Ascending aorta (tissue), 2 donors: ENCODE measurements around the gene MAPK11. TPM values are rescaled to one million over a fixed set of nuclear protein-coding genes. Genes with fewer than 3 reads are reported as not detected.

Source experiments
- DNase-seq, 2 donors: peaks; one replicate each; pipeline ENCODE4 v3.0.0-alpha.2; 2019; ENCODE audit warnings: low spot score in 2 of 2
- H3K27ac ChIP-seq, 2 donors: fragments of 200-600 bp; sonication (generic); one replicate each; pipeline ENCODE4 v1.5.1; 2016 to 2017; ENCODE audit warnings: mild to moderate bottlenecking in 1 of 2
- H3K27me3 ChIP-seq: fragments of 200-600 bp; sonication (generic); one replicate; pipeline ENCODE4 v1.5.1; 2017
- H3K36me3 ChIP-seq, 2 donors: fragments of 200-600 bp; sonication (generic); one replicate each; pipeline ENCODE4 v1.5.1; 2016
- H3K4me1 ChIP-seq, 2 donors: fragments of 200-600 bp; sonication (generic); one replicate each; pipeline ENCODE4 v1.5.1; 2016 to 2017; ENCODE audit warnings: mild to moderate bottlenecking in 1 of 2
- H3K4me3 ChIP-seq, 2 donors: fragments of 200-600 bp; sonication (generic); one replicate each; pipeline ENCODE4 v1.5.1; 2016 to 2017; ENCODE audit warnings: mild to moderate bottlenecking in 1 of 2
- H3K9me3 ChIP-seq, 2 donors: fragments of 200-600 bp; sonication (generic); one replicate each; pipeline ENCODE4 v1.5.1; 2016
- intact Hi-C: fragments of 100-400 bp; cut with DNase I; formaldehyde crosslinking; loops from one replicate; pipeline ENCODE4 v1.15.1; 2023
- total RNA-seq: library from RNA; depleted of rRNA; stranded (reverse); fragments of >200 nt; gene quantifications from one replicate; pipeline ENCODE4 v1.1.0, GENCODE V29; 2016
- TF ChIP-seq, protein P1 (sequence below), 3 experiments: fragments of 200-600 bp in 2 of 3; fragments of 450-650 bp in 1 of 3; sonication (generic) in 2 of 3; IDR thresholded peaks; one replicate each; pipeline ENCODE4 v1.5.1; 2016 to 2019; ENCODE audit warnings: antibody characterized with exemption in 3 of 3, mild to moderate bottlenecking in 1 of 3, moderate library complexity in 1 of 3

Gene MAPK11
- total RNA-seq, 1 donor from 2014 or later = 117 TPM

DNA sequence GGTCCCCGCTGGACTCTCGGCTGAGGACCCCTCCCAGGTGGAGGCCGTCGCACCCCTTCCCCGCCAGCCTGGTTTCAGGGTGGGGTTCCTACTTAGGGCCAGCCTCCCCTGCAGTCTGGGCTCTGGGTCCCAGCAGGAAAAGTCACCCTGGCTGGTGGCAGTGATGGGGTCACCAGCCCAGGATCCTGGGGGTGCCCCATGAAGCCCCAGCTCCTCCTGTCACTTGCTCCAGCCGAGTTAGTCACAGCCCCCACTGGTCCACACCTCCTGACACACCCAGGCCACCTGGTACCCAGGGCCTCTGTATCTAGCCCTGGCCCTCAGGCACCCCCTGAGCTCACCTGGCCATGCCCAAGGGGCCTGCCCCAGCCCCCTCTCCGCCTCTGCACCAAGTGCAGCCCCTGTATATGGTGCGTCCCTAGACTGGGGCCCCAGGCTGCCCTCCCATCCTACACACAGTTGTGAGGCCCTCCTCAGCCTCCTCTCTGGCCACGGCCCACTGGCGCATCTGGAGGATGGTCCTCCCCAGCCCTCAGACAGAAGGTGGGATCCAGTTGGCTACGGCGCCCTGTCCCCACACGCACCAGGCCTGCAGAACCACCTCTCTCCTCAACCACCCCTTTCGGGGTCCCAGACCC, 30.6 kb upstream of the MAPK11 start:
- no peaks in the 10 kb centered on the region for H3K36me3 ChIP-seq
- TF ChIP-seq, protein P1, sequence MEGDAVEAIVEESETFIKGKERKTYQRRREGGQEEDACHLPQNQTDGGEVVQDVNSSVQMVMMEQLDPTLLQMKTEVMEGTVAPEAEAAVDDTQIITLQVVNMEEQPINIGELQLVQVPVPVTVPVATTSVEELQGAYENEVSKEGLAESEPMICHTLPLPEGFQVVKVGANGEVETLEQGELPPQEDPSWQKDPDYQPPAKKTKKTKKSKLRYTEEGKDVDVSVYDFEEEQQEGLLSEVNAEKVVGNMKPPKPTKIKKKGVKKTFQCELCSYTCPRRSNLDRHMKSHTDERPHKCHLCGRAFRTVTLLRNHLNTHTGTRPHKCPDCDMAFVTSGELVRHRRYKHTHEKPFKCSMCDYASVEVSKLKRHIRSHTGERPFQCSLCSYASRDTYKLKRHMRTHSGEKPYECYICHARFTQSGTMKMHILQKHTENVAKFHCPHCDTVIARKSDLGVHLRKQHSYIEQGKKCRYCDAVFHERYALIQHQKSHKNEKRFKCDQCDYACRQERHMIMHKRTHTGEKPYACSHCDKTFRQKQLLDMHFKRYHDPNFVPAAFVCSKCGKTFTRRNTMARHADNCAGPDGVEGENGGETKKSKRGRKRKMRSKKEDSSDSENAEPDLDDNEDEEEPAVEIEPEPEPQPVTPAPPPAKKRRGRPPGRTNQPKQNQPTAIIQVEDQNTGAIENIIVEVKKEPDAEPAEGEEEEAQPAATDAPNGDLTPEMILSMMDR (IDR thresholded peaks at IDR 0.05) = no peak
- H3K27me3 ChIP-seq = no peaks in the 10 kb centered on the region
- H3K27ac ChIP-seq = peak overlapping the region; percentile 58 to 86
- DNase-seq = no peak
- H3K9me3 ChIP-seq = no peaks in the 10 kb centered on the region
- intact Hi-C loops = loop anchor here (10.0 kb wide), 1 partner anchor 366 kb away; no protein-coding TSS in a partner anchor
- H3K4me3 ChIP-seq = peak overlapping the region; percentile 34 to 43
- peaks cover 59 to 80% of the 10 kb centered on the region in 2 donors for H3K4me1 ChIP-seq

DNA sequence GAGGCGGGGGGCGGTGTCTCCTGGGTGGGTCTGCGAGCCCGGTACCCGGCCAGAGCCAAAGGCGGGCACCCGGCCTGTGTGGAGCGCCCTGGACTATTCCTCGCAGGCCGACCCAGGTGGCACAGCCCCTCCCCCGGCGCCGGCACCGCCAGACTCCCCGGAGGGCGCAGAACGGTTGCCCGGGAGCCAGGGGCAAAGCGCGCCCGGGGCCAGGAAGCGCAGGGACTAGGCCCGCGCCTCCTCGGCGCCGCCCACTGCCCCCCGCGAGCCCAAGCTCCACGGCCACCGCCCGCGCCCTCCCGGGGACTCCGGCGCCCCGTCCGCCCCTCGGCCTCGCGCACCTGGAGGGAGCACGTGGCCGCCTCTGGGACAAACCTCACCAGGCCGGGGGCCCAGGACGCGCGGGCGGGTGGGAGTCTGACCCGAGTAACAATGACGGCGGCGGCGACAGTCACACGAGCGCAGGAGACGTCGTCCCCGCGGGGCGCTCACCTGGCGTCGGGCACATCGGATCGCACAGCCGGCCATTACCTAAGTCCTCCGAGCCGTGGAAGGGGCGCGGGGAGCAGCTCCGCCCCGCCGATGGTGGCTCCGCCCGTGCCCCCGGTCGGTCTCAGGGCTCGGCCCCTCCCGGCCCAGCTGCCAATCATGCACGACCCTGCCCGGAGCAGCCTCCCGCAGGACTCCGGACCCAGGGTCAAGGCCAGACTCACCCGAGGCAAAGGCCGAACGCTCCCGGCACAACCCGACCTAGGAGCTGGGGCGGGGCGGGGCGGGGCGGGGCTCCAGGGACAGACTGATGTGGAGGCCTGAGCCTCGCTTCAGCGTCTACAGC, 29.8 kb upstream of the MAPK11 start:
- intact Hi-C loops = loop anchor here (10.0 kb wide), 1 partner anchor 365 kb away; no protein-coding TSS in a partner anchor
- TF ChIP-seq, protein P1 (IDR thresholded peaks at IDR 0.05) = no peak
- DNase-seq = no peak
- Histone ChIP-seq H3K9me3 (no peaks in the 10 kb centered on the region), H3K27me3 (no peaks in the 10 kb centered on the region), H3K27ac (peak overlapping the region; percentile 58 to 86), H3K4me1 (peaks cover 53 to 73% of the 10 kb centered on the region in 2 donors), H3K4me3 (peak overlapping the region; percentile 34 to 43), H3K36me3 (no peaks in the 10 kb centered on the region)

DNA sequence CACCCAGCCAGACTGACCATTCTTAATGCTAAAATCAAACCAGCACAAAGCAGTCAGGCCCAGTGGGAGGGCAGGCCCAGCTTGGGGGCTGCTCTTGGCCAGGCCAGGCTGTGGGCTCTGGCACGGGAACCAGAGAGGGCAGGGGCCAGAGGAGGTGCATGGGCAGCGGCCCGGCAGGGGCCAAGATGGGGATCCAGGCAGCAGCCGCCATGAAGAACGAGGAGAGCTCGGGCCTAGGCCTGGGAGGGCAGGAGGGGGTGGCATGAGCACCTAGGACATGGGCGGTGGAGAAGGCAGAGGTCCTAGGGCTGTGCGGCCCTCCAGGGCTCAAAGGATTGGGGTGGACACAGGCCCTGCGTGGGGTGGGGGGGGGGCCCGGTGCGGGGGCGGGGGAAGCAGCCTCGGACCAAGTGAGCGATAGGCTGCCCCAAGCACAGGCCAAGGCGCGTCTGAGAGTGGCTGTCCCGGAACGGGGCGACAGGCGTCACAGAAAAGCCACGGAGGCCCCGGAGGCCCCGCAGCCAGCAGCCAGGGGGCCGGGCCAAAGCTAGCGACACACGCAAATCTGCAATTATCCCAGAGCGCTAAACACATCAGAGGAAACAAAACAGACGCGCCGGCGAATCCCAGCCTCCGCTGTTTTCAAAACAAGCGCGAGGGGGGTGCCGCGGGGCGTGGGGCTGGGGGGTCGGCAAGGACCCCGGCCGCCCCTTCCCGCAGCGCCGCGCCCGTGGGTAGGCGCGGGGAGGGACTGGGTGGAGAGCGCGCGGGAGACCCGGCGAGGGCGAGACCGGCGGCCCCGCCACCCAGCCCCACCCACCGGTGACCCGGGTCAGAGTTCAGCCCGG, 29.0 kb upstream of the MAPK11 start:
- H3K9me3 ChIP-seq = no peaks in the 10 kb centered on the region
- intact Hi-C loops = no loop called here
- TF ChIP-seq, protein P1 (IDR thresholded peaks at IDR 0.05) = no peak
- H3K27ac ChIP-seq = peak overlapping the region; percentile 58 to 86
- H3K27me3 ChIP-seq = no peaks in the 10 kb centered on the region
- DNase-seq = no peak
- H3K36me3 ChIP-seq = no peaks in the 10 kb centered on the region
- H3K4me1 ChIP-seq = peaks cover 44 to 73% of the 10 kb centered on the region in 2 donors
- H3K4me3 ChIP-seq = peak overlapping the region; percentile 34 to 43

DNA sequence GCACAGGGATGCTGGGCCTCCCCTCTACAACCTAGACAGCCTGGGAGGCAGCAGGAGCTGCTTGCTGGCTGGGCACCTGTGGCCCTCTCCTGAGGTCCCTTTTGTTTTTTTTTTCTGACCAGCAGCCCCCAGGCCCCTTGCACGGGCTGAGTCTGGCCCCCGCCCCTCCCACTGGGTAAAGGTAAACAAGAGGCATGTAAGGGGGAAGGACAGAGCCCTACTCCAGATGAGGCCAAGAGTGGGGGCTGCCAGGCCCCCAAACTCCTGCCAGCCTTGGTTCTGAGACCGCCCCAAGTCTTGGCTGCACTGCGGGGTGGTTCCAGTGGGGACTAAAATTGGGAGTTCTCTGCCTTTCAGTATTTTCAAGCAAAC, 28.1 kb upstream of the MAPK11 start:
- Histone ChIP-seq H3K4me1 (peaks cover 39 to 73% of the 10 kb centered on the region in 2 donors), H3K27me3 (no peaks in the 10 kb centered on the region), H3K9me3 (no peaks in the 10 kb centered on the region), H3K4me3 (no peak overlapping the region), H3K27ac (peak overlapping the region; percentile 2 to 33), H3K36me3 (no peaks in the 10 kb centered on the region)
- no peak for DNase-seq
- intact Hi-C loops = no loop called here
- TF ChIP-seq, protein P1 (IDR thresholded peaks at IDR 0.05) = no peak

DNA sequence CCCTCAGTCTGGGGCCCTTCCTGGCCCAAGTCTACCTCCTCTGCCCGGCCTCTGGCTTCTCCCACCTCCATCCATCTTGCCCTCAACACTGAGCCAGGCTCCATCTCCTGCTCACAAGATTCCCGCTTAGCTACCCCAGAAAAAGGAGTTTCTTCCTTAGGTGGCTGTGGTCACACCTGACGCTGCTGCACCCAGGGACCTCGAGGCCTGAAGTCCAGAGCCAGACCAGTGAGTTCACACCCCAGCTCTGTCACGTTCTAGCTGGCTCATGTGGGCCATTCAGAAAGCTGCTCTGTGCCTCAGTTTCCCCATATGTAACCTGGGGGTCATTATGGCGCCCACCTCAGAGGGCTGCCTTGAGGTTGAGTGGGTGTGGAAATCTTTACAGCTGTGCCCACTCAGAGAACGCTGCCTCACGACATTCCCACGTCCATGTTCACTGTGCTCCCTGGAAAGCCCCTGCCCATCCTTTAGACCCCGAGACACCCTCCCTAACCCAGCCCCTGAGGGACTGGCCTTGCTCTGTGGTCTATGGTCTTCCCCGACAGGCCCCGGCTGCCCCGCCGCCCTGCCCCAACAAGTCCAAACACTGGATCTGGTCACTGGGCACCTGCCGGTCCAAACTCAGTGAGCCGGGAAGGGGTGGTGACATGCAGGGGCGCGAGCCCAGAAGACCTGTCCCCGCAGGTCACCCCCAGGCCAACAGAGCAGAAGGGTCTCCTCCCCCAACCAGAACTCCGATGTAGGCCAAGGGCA, 27.5 kb upstream of the MAPK11 start:
- Histone ChIP-seq H3K27me3 (no peaks in the 10 kb centered on the region), H3K27ac (peak overlapping the region; percentile 33), H3K9me3 (no peaks in the 10 kb centered on the region), H3K4me3 (no peak overlapping the region), H3K36me3 (no peaks in the 10 kb centered on the region), H3K4me1 (peaks cover 39 to 73% of the 10 kb centered on the region in 2 donors)
- intact Hi-C loops = no loop called here
- DNase-seq = no peak
- TF ChIP-seq, protein P1 (IDR thresholded peaks at IDR 0.05) = no peak
